Stimulated activated naive B cell treated with anti-CD40 and anti-IgM and Interleukin-4, amounts not matched to agents 10 μg/mL and 1 μg/mL and 100 μg/mL, for 72 hours (primary cell): ENCODE measurements around the gene RAB43.

Experiments
- ATAC-seq, 2 donors: fragments of 150-1000 bp; cut with Tn5 transposase; replicated peaks; 2 replicates each; pipeline ENCODE4 v1.10.0; 2021; ENCODE audit warnings: moderate library complexity in 1 of 2
- DNase-seq: peaks from one replicate; pipeline ENCODE4 v3.0.0; 2021
- H3K27ac Mint-ChIP-seq: one replicate; pipeline ENCODE4 v1.8.0; 2022; ENCODE audit warnings: mild to moderate bottlenecking, mixed read lengths
- H3K27me3 Mint-ChIP-seq, 2 donors: one replicate each; pipeline ENCODE4 v1.8.0; 2022; ENCODE audit warnings: mixed read lengths in 2 of 2
- H3K36me3 Mint-ChIP-seq, 2 donors: one replicate each; pipeline ENCODE4 v1.8.0; 2022; ENCODE audit warnings: mixed read lengths in 2 of 2, mild to moderate bottlenecking in 1 of 2
- H3K4me1 Mint-ChIP-seq, 2 donors: one replicate each; pipeline ENCODE4 v1.8.0; 2022; ENCODE audit warnings: mixed read lengths in 2 of 2, mild to moderate bottlenecking in 1 of 2
- H3K4me3 Mint-ChIP-seq, 2 donors: one replicate each; pipeline ENCODE4 v1.8.0; 2022; ENCODE audit warnings: mild to moderate bottlenecking in 2 of 2, mixed read lengths in 2 of 2, moderate library complexity in 1 of 2
- H3K9me3 Mint-ChIP-seq, 2 donors: one replicate each; pipeline ENCODE4 v1.8.0; 2022; ENCODE audit warnings: mixed read lengths in 2 of 2, mild to moderate bottlenecking in 1 of 2

The RAB43 gene

GRCh38 chr3:129054605-129055104 lies 66.9 kb downstream of the RAB43 start:
- Mint-ChIP-seq H3K9me3 (no peaks in the 10 kb centered on the region), H3K27me3 (peaks cover 12 to 18% of the 10 kb centered on the region in 2 donors), H3K4me3 (no peak overlapping the region), H3K4me1 (peaks cover 8 to 27% of the 10 kb centered on the region in 2 donors), H3K27ac (no peak overlapping the region), H3K36me3 (no peaks in the 10 kb centered on the region)
- ATAC-seq (no peak), DNase-seq (no peak)

GRCh38 chr3:129052675-129053074 lies 68.9 kb downstream of the RAB43 start:
- Mint-ChIP-seq H3K4me1 (peaks cover 5 to 10% of the 10 kb centered on the region in 2 donors), H3K36me3 (peaks cover 4 to 6% of the 10 kb centered on the region in 2 donors), H3K9me3 (peaks cover 6 to 7% of the 10 kb centered on the region in 2 donors), H3K27me3 (peaks cover 18 to 20% of the 10 kb centered on the region in 2 donors), H3K27ac (no peak overlapping the region), H3K4me3 (no peak overlapping the region)
- ATAC-seq: no peak
- DNase-seq: no peak

- no peak overlapping the region for H3K27ac Mint-ChIP-seq
- peaks cover 7 to 8% of the 10 kb centered on the region in 2 donors for H3K36me3 Mint-ChIP-seq
- no peak overlapping the region for H3K4me3 Mint-ChIP-seq
- peaks cover 5 to 10% of the 10 kb centered on the region in 2 donors for H3K4me1 Mint-ChIP-seq
- no peak for ATAC-seq
- peaks cover 16 to 19% of the 10 kb centered on the region in 2 donors for H3K27me3 Mint-ChIP-seq
- DNase-seq: no peak
- peaks cover 6 to 7% of the 10 kb centered on the region in 2 donors for H3K9me3 Mint-ChIP-seq
These were observed 69.7 kb downstream of the RAB43 start for GRCh38 chr3:129051871-129052340.

GRCh38 chr3:129050556-129051295 lies 70.9 kb downstream of the RAB43 start:
- H3K9me3 Mint-ChIP-seq: peaks cover 6 to 7% of the 10 kb centered on the region in 2 donors
- DNase-seq (no peak), ATAC-seq (no peak)
- H3K36me3 Mint-ChIP-seq: peaks cover 7 to 8% of the 10 kb centered on the region in 2 donors
- no peak overlapping the region for H3K4me3 Mint-ChIP-seq
- no peak overlapping the region for H3K27ac Mint-ChIP-seq
- peaks cover 12 to 20% of the 10 kb centered on the region in 2 donors for H3K27me3 Mint-ChIP-seq
- peaks cover 5 to 10% of the 10 kb centered on the region in 2 donors for H3K4me1 Mint-ChIP-seq

- peaks cover 6 to 11% of the 10 kb centered on the region in 2 donors for H3K9me3 Mint-ChIP-seq
- no peaks in the 10 kb centered on the region for H3K4me1 Mint-ChIP-seq
- H3K36me3 Mint-ChIP-seq: peaks cover 8 to 16% of the 10 kb centered on the region in 2 donors
- H3K27ac Mint-ChIP-seq: no peak overlapping the region
- peak overlapping the region in 1 of 2 donors; percentile 30 for H3K4me3 Mint-ChIP-seq
- ATAC-seq: no peak
- no peak for DNase-seq
- peaks cover 31 to 35% of the 10 kb centered on the region in 2 donors for H3K27me3 Mint-ChIP-seq
These were observed 74.1 kb downstream of the RAB43 start for GRCh38 chr3:129047553-129047839.

GRCh38 chr3:129046732-129047552 lies 74.7 kb downstream of the RAB43 start:
- H3K36me3 Mint-ChIP-seq: peaks cover 8 to 21% of the 10 kb centered on the region in 2 donors
- no peak for DNase-seq
- peaks cover 9 to 17% of the 10 kb centered on the region in 2 donors for H3K9me3 Mint-ChIP-seq
- ATAC-seq: no peak
- H3K4me1 Mint-ChIP-seq: no peaks in the 10 kb centered on the region
- peaks cover 37 to 41% of the 10 kb centered on the region in 2 donors for H3K27me3 Mint-ChIP-seq
- peak overlapping the region in 1 of 2 donors; percentile 46 for H3K4me3 Mint-ChIP-seq
- no peak overlapping the region for H3K27ac Mint-ChIP-seq

- H3K36me3 Mint-ChIP-seq: peaks cover 8 to 21% of the 10 kb centered on the region in 2 donors
- no peaks in the 10 kb centered on the region for H3K4me1 Mint-ChIP-seq
- no peak for DNase-seq
- peaks cover 9 to 17% of the 10 kb centered on the region in 2 donors for H3K9me3 Mint-ChIP-seq
- ATAC-seq: peak; percentile 21 to 39
- no peak overlapping the region for H3K27ac Mint-ChIP-seq
- H3K27me3 Mint-ChIP-seq: peaks cover 41 to 43% of the 10 kb centered on the region in 2 donors
- peak overlapping the region in 1 of 2 donors; percentile 59 for H3K4me3 Mint-ChIP-seq
These were observed 75.4 kb downstream of the RAB43 start for GRCh38 chr3:129046037-129046731.

GRCh38 chr3:129045675-129046036 lies 75.9 kb downstream of the RAB43 start:
- H3K4me3 Mint-ChIP-seq: peak overlapping the region; percentile 29 to 59
- H3K36me3 Mint-ChIP-seq: peaks cover 8 to 21% of the 10 kb centered on the region in 2 donors
- ATAC-seq (peak; percentile 63 to 74), DNase-seq (no peak)
- H3K27me3 Mint-ChIP-seq: peaks cover 41 to 44% of the 10 kb centered on the region in 2 donors
- no peaks in the 10 kb centered on the region for H3K4me1 Mint-ChIP-seq
- H3K9me3 Mint-ChIP-seq: peaks cover 9 to 17% of the 10 kb centered on the region in 2 donors
- no peak overlapping the region for H3K27ac Mint-ChIP-seq

GRCh38 chr3:129040579-129041300 lies 80.9 kb downstream of the RAB43 start:
- no peak for ATAC-seq
- peaks cover 3 to 10% of the 10 kb centered on the region in 2 donors for H3K9me3 Mint-ChIP-seq
- peaks cover 36 to 50% of the 10 kb centered on the region in 2 donors for H3K27me3 Mint-ChIP-seq
- no peak for DNase-seq
- H3K27ac Mint-ChIP-seq: no peak overlapping the region
- peaks cover 0 to 3% of the 10 kb centered on the region in 2 donors for H3K4me1 Mint-ChIP-seq
- peaks cover 0 to 14% of the 10 kb centered on the region in 2 donors for H3K36me3 Mint-ChIP-seq
- no peak overlapping the region for H3K4me3 Mint-ChIP-seq

GRCh38 chr3:129040039-129040336 lies 81.6 kb downstream of the RAB43 start:
- Mint-ChIP-seq H3K27me3 (peaks cover 36 to 50% of the 10 kb centered on the region in 2 donors), H3K9me3 (peaks cover 3 to 10% of the 10 kb centered on the region in 2 donors), H3K4me1 (peaks cover 0 to 3% of the 10 kb centered on the region in 2 donors), H3K4me3 (no peak overlapping the region), H3K27ac (no peak overlapping the region), H3K36me3 (peaks cover 0 to 14% of the 10 kb centered on the region in 2 donors)
- no peak for ATAC-seq
- no peak for DNase-seq

- no peak overlapping the region for H3K27ac Mint-ChIP-seq
- peaks cover 0 to 11% of the 10 kb centered on the region in 2 donors for H3K36me3 Mint-ChIP-seq
- ATAC-seq: no peak
- H3K4me3 Mint-ChIP-seq: no peak overlapping the region
- H3K9me3 Mint-ChIP-seq: peaks cover 3 to 10% of the 10 kb centered on the region in 2 donors
- peaks cover 36 to 45% of the 10 kb centered on the region in 2 donors for H3K27me3 Mint-ChIP-seq
- H3K4me1 Mint-ChIP-seq: peaks cover 0 to 3% of the 10 kb centered on the region in 2 donors
- DNase-seq: no peak
These were observed 82.1 kb downstream of the RAB43 start for GRCh38 chr3:129039271-129040038.

GRCh38 chr3:129038121-129038855 lies 83.3 kb downstream of the RAB43 start:
- ATAC-seq (no peak), DNase-seq (no peak)
- H3K27ac Mint-ChIP-seq: no peak overlapping the region
- peaks cover 0 to 5% of the 10 kb centered on the region in 2 donors for H3K36me3 Mint-ChIP-seq
- H3K27me3 Mint-ChIP-seq: peaks cover 26 to 38% of the 10 kb centered on the region in 2 donors
- peaks cover 3 to 10% of the 10 kb centered on the region in 2 donors for H3K9me3 Mint-ChIP-seq
- H3K4me3 Mint-ChIP-seq: no peak overlapping the region
- peaks cover 0 to 3% of the 10 kb centered on the region in 2 donors for H3K4me1 Mint-ChIP-seq
